Transverse colon (tissue), 4 donors: ENCODE results near the gene ZNF417. TPM values are rescaled to one million over a fixed set of nuclear protein-coding genes. Genes with fewer than 3 reads are reported as not detected.
A peak's percentile ranks its signal among the peaks of the same experiment; 100 is the strongest.
"Not testable (repeated sequence)": the region's sequence is repeated elsewhere in the genome, so short reads cannot be mapped to it uniquely, and the experiment has no call there.

ENCODE experiments used
- DNase-seq: peaks from one replicate; pipeline ENCODE4 v3.0.0-alpha.2; 2019
- H3K27ac ChIP-seq, 4 donors: fragments of 200-600 bp; sonication (generic); 2 replicates each; pipeline ENCODE4 v1.5.1; 2016 to 2018; ENCODE audit warnings: inconsistent platforms in 4 of 4
- H3K27me3 ChIP-seq: fragments of 200-600 bp; sonication (generic); 2 replicates; pipeline ENCODE4 v1.5.1; 2017; ENCODE audit warnings: inconsistent platforms
- H3K36me3 ChIP-seq, 4 donors: fragments of 200-600 bp; sonication (generic); 2 replicates each; pipeline ENCODE4 v1.5.1; 2017 to 2019; ENCODE audit warnings: inconsistent platforms in 4 of 4
- H3K4me1 ChIP-seq, 4 donors: fragments of 200-600 bp; sonication (generic); 2 replicates each; pipeline ENCODE4 v1.5.1; 2017 to 2020; ENCODE audit warnings: inconsistent platforms in 4 of 4
- H3K4me3 ChIP-seq, 4 donors: fragments of 200-600 bp; sonication (generic); 1 replicate in 1 of 4; 2 replicates in 3 of 4; pipeline versions ENCODE4 v1.5.1 to v1.6.1; 2017 to 2019; ENCODE audit warnings: inconsistent platforms in 4 of 4
- H3K9me3 ChIP-seq, 2 donors: fragments of 200-600 bp; sonication (generic); 2 replicates each; pipeline ENCODE4 v1.5.1; 2017 to 2019; ENCODE audit warnings: inconsistent platforms in 2 of 2
- CTCF ChIP-seq, 5 experiments: fragments of 200-600 bp in 3 of 5; fragments of 450-650 bp in 2 of 5; sonication (generic) in 3 of 5; IDR thresholded peaks; 1 replicate in 2 of 5; 2 replicates in 3 of 5; pipeline ENCODE4 v1.5.1; 2016 to 2017; ENCODE audit warnings: antibody characterized with exemption in 5 of 5, inconsistent platforms in 3 of 5, mild to moderate bottlenecking in 2 of 5, moderate library complexity in 1 of 5
- EP300 ChIP-seq: sonication (generic); formaldehyde crosslinking; IDR thresholded peaks from one replicate; pipeline ENCODE4 v1.6.1; 2017; ENCODE audit warnings: antibody characterized with exemption, low read depth
- POLR2A ChIP-seq: fragments of 450-650 bp; IDR thresholded peaks from one replicate; pipeline ENCODE4 v1.6.1; 2016; ENCODE audit warnings: antibody characterized with exemption, mild to moderate bottlenecking, moderate library complexity
- POLR2AphosphoS5 ChIP-seq, 3 donors: sonication (generic); formaldehyde crosslinking; IDR thresholded peaks; one replicate each; pipeline ENCODE4 v1.6.1; 2016; ENCODE audit warnings: antibody characterized with exemption in 3 of 3
- WGBS, 2 donors: methylation state at CpG; one replicate each; pipeline ENCODE4 v1.1.5; 2018; ENCODE audit warnings: low coverage in 1 of 2; 5-methylcytosine and 5-hydroxymethylcytosine counted together
- in situ Hi-C, 4 donors: fragments of 200-750 bp; cut with MboI; loops; one replicate each; pipeline versions ENCODE4 v1.15.0 to v1.15.1; 2017; ENCODE audit warnings: low sequenced_read_pairs in 3 of 4, low pct_ligation_motif_present in 1 of 4, low pct_unique_long_range_greater_than_20kb in 1 of 4
- intact Hi-C: fragments of 100-400 bp; cut with DNase I; formaldehyde crosslinking; loops from one replicate; pipeline ENCODE4 v1.15.1; 2023; ENCODE audit warnings: low total_unique reads
- total RNA-seq, 4 donors: library from RNA; depleted of rRNA; stranded (reverse); fragments of >200 nt; gene quantifications; one replicate each; pipeline ENCODE4 v1.1.0, GENCODE V29; 2016

ZNF417 gene
- total RNA-seq, 4 donors from 2014 or later = 9.8 to 119 (median 11.2) TPM

GRCh38 chr19:57888107-57888559 is 28.3 kb downstream of the ZNF417 start:
- Histone ChIP-seq H3K4me3 (peak overlapping the region; percentile 49 to 72 (median 57)), H3K27me3 (no peaks in the 10 kb centered on the region), H3K4me1 (peaks cover 0 to 21% (median 10%) of the 10 kb centered on the region in 4 donors), H3K27ac (peak overlapping the region; percentile 74 to 85 (median 80)), H3K36me3 (peaks cover 0 to 20% (median 8%) of the 10 kb centered on the region in 4 donors), H3K9me3 (peaks cover 17 to 32% of the 10 kb centered on the region in 2 donors)
- WGBS, 2 donors = 0 to 7% methylated on average over 7 to 8 of the region's 8 CpGs
- intact Hi-C loops (no loop called here), in situ Hi-C loops (no loop called here)
- TF ChIP-seq CTCF (IDR thresholded peaks at IDR 0.05) (no peak), POLR2A (no peak), POLR2AphosphoS5 (IDR thresholded peaks at IDR 0.05) (no peak), EP300 (no peak)
- DNase-seq = no peak

GRCh38 chr19:57887195-57887941 is 29.0 kb downstream of the ZNF417 start:
- Histone ChIP-seq H3K4me1 (peaks cover 0 to 21% (median 10%) of the 10 kb centered on the region in 4 donors), H3K4me3 (peak overlapping the region in 2 of 4 donors; percentile 60 to 72), H3K36me3 (peaks cover 0 to 23% (median 8%) of the 10 kb centered on the region in 4 donors), H3K9me3 (peaks cover 17 to 32% of the 10 kb centered on the region in 2 donors), H3K27ac (peak overlapping the region in 3 of 4 donors; percentile 74 to 81 (median 78)), H3K27me3 (no peaks in the 10 kb centered on the region)
- peak; percentile 12 for DNase-seq
- in situ Hi-C loops (no loop called here), intact Hi-C loops (no loop called here)
- WGBS, 2 donors = 21 to 23% methylated on average over 6 of the region's 6 CpGs
- no peak for TF ChIP-seq EP300
- no peak for TF ChIP-seq POLR2A
- no peak for TF ChIP-seq POLR2AphosphoS5 (IDR thresholded peaks at IDR 0.05)
- TF ChIP-seq CTCF (IDR thresholded peaks at IDR 0.05) = no peak

- in situ Hi-C loops (no loop called here), intact Hi-C loops (no loop called here)
- H3K27me3 ChIP-seq = no peaks in the 10 kb centered on the region
- H3K27ac ChIP-seq = no peak overlapping the region
- TF ChIP-seq EP300 (no peak), CTCF (IDR thresholded peaks at IDR 0.05) (no peak), POLR2A (no peak), POLR2AphosphoS5 (IDR thresholded peaks at IDR 0.05) (no peak)
- no peak overlapping the region for H3K4me3 ChIP-seq
- H3K4me1 ChIP-seq = peaks cover 0 to 21% (median 10%) of the 10 kb centered on the region in 4 donors
- H3K9me3 ChIP-seq = peaks cover 17 to 32% of the 10 kb centered on the region in 2 donors
- DNase-seq = no peak
- 92 to 99% methylated on average over 2 to 3 of the region's 3 CpGs for whole genome bisulfite sequencing, 2 donors
- peaks cover 0 to 23% (median 8%) of the 10 kb centered on the region in 4 donors for H3K36me3 ChIP-seq
These were observed 30.3 kb downstream of the ZNF417 start for GRCh38 chr19:57886046-57886445.

GRCh38 chr19:57873883-57874799 is 42.3 kb downstream of the ZNF417 start:
- 92 to 99% methylated on average over 8 of the region's 8 CpGs for WGBS, 2 donors
- H3K4me3 ChIP-seq, H3K4me1 ChIP-seq, intact Hi-C loops, H3K27me3 ChIP-seq, in situ Hi-C loops, H3K27ac ChIP-seq, DNase-seq: not testable (repeated sequence)
- H3K36me3 ChIP-seq = peaks cover 0 to 47% (median 12%) of the 10 kb centered on the region in 4 donors
- peaks cover 47 to 82% of the 10 kb centered on the region in 2 donors for H3K9me3 ChIP-seq
